ENCODE measurements around the gene IGFLR1. TPM values are rescaled to one million over a fixed set of nuclear protein-coding genes. Genes with fewer than 3 reads are reported as not detected.

Gene IGFLR1
- total RNA-seq, 2 donors from 2014 or later: 48.1 to 59.0 TPM

DNA sequence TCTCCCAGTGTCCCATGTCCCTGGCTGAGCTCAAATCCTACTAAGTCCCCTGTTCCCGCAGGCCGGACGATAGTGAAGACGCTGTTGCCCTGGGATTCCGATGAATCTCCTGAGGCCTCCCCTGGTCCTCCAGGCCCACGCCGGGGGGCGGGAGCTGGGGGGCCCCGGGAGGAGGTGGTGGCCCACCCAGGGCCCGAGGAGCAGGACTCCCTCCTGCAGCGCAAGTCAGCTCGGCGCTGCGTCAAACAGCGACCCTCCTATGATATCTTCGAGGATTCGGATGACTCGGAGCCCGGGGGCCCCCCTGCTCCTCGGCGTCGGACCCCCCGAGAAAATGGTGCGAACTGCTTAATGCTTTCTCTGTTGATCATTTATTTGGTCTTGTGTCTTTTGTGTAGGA lies 18.6 kb downstream of the IGFLR1 start:
- DNase-seq (no peak), ATAC-seq (no peak)
- Mint-ChIP-seq H3K4me1 (peaks cover 23% of the 10 kb centered on the region), H3K27ac (no peak overlapping the region), H3K36me3 (ENCODE audit: low read depth) (peaks cover 7% of the 10 kb centered on the region), H3K4me3 (no peak overlapping the region), H3K27me3 (no peaks in the 10 kb centered on the region)
- H3K9me3 ChIP-seq (ENCODE audit: control insufficient read depth, low read length, poor library complexity, severe bottlenecking): no peaks in the 10 kb centered on the region

DNA sequence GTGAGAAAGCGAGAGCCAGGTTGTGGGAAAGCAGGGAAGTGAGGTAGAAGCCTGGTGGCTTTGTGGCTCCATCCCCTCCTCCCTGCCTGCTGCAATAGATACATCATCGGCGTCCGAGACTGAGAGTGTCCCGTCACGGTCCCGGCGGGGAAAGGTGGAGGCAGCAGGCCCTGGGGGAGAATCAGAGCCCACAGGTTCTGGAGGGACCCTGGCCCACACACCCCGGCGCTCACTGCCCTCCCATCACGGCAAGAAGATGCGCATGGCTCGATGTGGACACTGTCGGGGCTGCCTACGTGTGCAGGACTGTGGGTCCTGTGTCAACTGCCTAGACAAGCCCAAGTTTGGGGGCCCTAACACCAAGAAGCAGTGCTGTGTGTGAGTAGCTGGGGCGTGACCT lies 19.4 kb downstream of the IGFLR1 start:
- no peaks in the 10 kb centered on the region for H3K9me3 ChIP-seq (ENCODE audit: control insufficient read depth, low read length, poor library complexity, severe bottlenecking)
- Mint-ChIP-seq H3K27me3 (no peaks in the 10 kb centered on the region), H3K4me1 (peaks cover 18% of the 10 kb centered on the region), H3K36me3 (ENCODE audit: low read depth) (peaks cover 7% of the 10 kb centered on the region), H3K27ac (no peak overlapping the region), H3K4me3 (no peak overlapping the region)
- ATAC-seq (no peak), DNase-seq (no peak)

DNA sequence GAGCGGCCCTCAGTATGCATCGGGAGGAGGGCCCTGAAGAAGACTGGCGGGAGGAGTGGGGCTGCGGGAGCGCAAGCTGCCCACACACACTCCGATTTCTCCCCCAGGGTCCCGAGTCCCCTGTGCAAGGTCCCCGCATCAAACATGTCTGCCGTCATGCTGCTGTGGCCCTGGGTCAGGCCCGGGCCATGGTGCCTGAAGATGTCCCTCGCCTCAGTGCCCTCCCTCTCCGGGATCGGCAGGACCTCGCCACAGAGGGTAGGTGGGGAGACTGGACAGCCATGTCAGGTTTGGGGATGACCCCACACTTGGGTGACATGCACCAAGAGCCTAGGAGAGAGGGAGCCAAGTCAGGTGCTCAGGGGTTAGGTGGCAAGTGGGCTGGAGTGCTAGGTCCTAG lies 19.8 kb downstream of the IGFLR1 start:
- H3K27me3 Mint-ChIP-seq: no peaks in the 10 kb centered on the region
- H3K36me3 Mint-ChIP-seq (ENCODE audit: low read depth): peaks cover 7% of the 10 kb centered on the region
- ATAC-seq: no peak
- H3K4me1 Mint-ChIP-seq: peaks cover 17% of the 10 kb centered on the region
- no peak for DNase-seq
- H3K27ac Mint-ChIP-seq: no peak overlapping the region
- H3K9me3 ChIP-seq (ENCODE audit: control insufficient read depth, low read length, poor library complexity, severe bottlenecking): no peaks in the 10 kb centered on the region
- H3K4me3 Mint-ChIP-seq: no peak overlapping the region

DNA sequence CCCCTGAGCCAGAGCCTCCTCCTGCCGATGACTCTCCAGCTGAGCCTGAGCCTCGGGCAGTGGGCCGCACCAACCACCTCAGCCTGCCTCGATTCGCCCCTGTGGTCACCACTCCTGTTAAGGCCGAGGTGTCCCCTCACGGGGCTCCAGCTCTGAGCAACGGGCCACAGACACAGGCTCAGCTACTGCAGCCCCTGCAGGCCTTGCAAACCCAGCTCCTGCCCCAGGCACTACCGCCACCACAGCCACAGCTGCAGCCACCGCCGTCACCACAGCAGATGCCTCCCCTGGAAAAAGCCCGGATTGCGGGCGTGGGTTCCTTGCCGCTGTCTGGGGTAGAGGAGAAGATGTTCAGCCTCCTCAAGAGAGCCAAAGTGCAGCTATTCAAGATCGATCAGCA lies 20.9 kb downstream of the IGFLR1 start:
- no peak overlapping the region for H3K27ac Mint-ChIP-seq
- ATAC-seq (no peak), DNase-seq (no peak)
- H3K9me3 ChIP-seq (ENCODE audit: control insufficient read depth, low read length, poor library complexity, severe bottlenecking): no peaks in the 10 kb centered on the region
- H3K4me3 Mint-ChIP-seq: no peak overlapping the region
- peaks cover 22% of the 10 kb centered on the region for H3K4me1 Mint-ChIP-seq
- peaks cover 7% of the 10 kb centered on the region for H3K36me3 Mint-ChIP-seq (ENCODE audit: low read depth)
- H3K27me3 Mint-ChIP-seq: no peaks in the 10 kb centered on the region

DNA sequence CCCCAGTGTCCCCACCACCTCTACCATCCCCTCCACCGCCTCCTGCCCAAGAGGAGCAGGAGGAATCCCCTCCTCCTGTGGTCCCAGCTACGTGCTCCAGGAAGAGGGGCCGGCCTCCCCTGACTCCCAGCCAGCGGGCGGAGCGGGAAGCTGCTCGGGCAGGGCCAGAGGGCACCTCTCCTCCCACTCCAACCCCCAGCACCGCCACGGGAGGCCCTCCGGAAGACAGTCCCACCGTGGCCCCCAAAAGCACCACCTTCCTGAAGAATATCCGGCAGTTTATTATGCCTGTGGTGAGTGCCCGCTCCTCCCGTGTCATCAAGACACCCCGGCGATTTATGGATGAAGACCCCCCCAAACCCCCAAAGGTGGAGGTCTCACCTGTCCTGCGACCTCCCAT lies 21.6 kb downstream of the IGFLR1 start:
- Mint-ChIP-seq H3K4me1 (peaks cover 26% of the 10 kb centered on the region), H3K27ac (no peak overlapping the region), H3K36me3 (ENCODE audit: low read depth) (peaks cover 4% of the 10 kb centered on the region), H3K4me3 (no peak overlapping the region), H3K27me3 (no peaks in the 10 kb centered on the region)
- DNase-seq (no peak), ATAC-seq (no peak)
- H3K9me3 ChIP-seq (ENCODE audit: control insufficient read depth, low read length, poor library complexity, severe bottlenecking): no peaks in the 10 kb centered on the region

DNA sequence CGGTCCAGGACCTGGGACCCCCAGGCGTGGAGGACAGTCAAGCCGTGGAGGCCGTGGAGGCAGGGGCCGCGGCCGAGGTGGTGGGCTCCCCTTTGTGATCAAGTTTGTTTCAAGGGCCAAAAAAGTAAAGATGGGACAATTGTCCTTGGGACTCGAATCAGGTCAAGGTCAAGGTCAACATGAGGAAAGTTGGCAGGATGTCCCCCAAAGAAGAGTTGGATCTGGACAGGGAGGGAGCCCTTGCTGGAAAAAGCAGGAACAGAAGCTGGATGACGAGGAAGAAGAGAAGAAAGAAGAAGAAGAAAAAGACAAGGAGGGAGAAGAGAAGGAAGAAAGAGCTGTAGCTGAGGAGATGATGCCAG lies 22.1 kb downstream of the IGFLR1 start:
- Mint-ChIP-seq H3K27ac (no peak overlapping the region), H3K4me1 (peaks cover 27% of the 10 kb centered on the region), H3K36me3 (ENCODE audit: low read depth) (peaks cover 4% of the 10 kb centered on the region)

DNA sequence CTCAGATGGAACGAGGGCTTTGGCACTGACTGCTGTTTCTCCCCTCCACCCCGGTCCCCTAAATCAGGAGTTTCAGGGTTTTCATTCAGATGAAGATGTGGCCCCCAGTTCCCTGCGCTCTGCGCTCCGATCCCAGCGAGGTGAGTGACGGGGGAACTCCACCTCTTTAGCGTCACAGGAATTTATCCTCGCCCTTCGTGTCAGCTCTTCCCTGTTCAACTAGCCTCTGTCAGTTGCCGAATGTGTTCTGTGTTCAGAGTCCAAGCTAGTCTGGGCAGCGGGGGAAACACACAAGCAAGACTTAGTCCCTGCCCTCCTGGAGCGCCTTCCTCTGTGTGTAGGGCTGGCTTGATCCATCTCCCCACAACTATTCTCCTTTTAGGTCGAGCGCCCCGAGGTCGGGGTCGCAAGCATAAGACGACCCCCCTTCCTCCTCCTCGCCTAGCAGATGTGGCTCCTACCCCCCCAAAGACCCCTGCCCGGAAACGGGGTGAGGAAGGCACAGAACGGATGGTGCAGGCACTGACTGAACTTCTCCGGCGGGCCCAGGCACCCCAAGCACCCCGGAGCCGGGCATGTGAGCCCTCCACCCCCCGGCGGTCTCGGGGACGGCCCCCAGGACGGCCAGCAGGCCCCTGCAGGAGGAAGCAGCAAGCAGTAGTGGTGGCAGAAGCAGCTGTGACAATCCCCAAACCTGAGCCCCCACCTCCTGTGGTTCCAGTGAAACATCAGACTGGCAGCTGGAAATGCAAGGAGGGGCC lies 22.7 kb downstream of the IGFLR1 start:
- peak overlapping the region; percentile 87 for H3K4me3 Mint-ChIP-seq
- H3K27ac Mint-ChIP-seq: peak overlapping the region; percentile 72
- H3K9me3 ChIP-seq (ENCODE audit: control insufficient read depth, low read length, poor library complexity, severe bottlenecking): no peaks in the 10 kb centered on the region
- peaks cover 4% of the 10 kb centered on the region for H3K36me3 Mint-ChIP-seq (ENCODE audit: low read depth)
- no peaks in the 10 kb centered on the region for H3K27me3 Mint-ChIP-seq
- no peak for ATAC-seq
- H3K4me1 Mint-ChIP-seq: peaks cover 31% of the 10 kb centered on the region
- no peak for DNase-seq

More for the DNA sequence above, 22.1 kb downstream of the IGFLR1 start:
- no peaks in the 10 kb centered on the region for H3K9me3 ChIP-seq (ENCODE audit: control insufficient read depth, low read length, poor library complexity, severe bottlenecking)
- Mint-ChIP-seq H3K4me3 (peak overlapping the region; percentile 43), H3K27me3 (no peaks in the 10 kb centered on the region)
- ATAC-seq (no peak), DNase-seq (no peak)

DNA sequence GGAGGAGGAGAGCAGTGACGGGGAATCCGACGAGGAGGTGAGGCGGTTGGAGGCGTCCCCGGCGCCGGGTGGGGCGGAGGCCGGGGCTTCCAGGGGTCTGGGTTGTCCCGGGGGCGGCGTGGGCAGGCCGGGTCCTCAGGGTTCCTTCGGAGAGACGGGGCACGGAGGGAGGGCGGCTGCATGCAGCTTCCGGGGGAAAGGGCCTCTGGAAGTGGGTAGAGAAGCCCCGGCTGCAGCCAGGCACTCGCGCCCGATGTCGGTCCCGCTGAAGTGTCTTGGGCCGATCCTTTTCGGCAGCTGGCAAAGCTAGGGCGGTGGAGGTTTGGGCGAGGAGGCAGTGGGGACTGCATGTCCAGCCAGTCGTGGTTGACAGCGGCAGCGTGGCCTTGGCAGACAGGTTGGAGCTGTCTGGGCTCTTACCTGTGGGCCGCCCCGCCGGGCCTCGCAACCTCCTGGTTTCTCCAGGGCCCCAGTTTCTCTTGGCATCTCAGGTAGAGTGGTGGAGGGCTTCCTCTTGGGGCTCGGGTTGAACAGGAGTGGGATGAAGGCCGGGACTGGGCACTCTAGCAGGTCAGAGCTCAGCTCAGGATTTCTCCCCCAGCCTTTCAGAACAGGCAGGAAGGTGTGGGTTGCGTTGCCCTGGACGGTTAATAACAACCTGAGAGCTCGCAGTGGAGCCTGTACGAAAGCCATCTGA lies 23.8 kb downstream of the IGFLR1 start:
- no peak for ATAC-seq
- Mint-ChIP-seq H3K4me1 (peaks cover 42% of the 10 kb centered on the region), H3K36me3 (ENCODE audit: low read depth) (peaks cover 4% of the 10 kb centered on the region), H3K27me3 (no peaks in the 10 kb centered on the region), H3K4me3 (peak overlapping the region; percentile 87), H3K27ac (peak overlapping the region; percentile 72)
- peak in 2 of 3 donors; percentile 22 to 27 for DNase-seq
- no peaks in the 10 kb centered on the region for H3K9me3 ChIP-seq (ENCODE audit: control insufficient read depth, low read length, poor library complexity, severe bottlenecking)

DNA sequence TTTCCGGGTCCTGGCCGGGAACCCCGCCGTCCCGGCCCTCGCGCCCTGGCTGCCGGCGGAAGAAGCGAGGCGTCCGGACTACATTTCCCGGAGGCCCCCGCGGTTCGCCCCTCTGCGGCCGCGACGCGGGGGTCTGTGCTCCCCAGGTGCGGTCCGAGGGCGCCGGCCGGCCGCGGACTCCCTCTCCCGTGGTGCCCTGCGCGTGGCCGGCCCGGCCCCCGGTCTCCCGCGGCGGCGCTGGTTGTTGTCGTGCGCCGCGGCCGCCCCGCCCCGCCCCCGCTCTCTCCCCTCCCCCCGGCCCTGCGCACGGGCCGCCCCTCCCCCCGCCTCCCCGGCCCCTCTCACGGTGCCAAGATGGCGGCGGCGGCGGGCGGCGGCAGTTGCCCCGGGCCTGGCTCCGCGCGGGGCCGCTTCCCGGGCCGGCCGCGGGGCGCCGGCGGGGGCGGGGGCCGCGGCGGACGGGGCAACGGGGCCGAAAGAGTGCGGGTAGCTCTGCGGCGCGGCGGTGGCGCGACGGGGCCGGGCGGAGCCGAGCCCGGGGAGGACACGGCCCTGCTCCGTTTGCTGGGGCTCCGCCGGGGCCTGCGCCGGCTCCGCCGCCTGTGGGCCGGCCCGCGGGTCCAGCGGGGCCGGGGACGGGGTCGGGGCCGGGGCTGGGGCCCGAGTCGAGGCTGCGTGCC lies 24.4 kb downstream of the IGFLR1 start, which contains the start of gene KMT2B:
Gene KMT2B, plus strand, starts transcription at position 339 of the 680 bp plus-strand sequence. Its CDS starts 16 bp downstream, at position 355.
- no peaks in the 10 kb centered on the region for H3K9me3 ChIP-seq (ENCODE audit: control insufficient read depth, low read length, poor library complexity, severe bottlenecking)
- ATAC-seq (peak; percentile 52), DNase-seq (peak in 1 of 3 donors; percentile 75)
- Mint-ChIP-seq H3K27ac (peak within 1 kb of the TSS; percentile 99), H3K4me3 (peak within 1 kb of the TSS; percentile 99), H3K27me3 (no peaks in the 10 kb centered on the region), H3K4me1 (peaks cover 44% of the 10 kb centered on the region), H3K36me3 (ENCODE audit: low read depth) (peaks cover 4% of the 10 kb centered on the region)

DNA sequence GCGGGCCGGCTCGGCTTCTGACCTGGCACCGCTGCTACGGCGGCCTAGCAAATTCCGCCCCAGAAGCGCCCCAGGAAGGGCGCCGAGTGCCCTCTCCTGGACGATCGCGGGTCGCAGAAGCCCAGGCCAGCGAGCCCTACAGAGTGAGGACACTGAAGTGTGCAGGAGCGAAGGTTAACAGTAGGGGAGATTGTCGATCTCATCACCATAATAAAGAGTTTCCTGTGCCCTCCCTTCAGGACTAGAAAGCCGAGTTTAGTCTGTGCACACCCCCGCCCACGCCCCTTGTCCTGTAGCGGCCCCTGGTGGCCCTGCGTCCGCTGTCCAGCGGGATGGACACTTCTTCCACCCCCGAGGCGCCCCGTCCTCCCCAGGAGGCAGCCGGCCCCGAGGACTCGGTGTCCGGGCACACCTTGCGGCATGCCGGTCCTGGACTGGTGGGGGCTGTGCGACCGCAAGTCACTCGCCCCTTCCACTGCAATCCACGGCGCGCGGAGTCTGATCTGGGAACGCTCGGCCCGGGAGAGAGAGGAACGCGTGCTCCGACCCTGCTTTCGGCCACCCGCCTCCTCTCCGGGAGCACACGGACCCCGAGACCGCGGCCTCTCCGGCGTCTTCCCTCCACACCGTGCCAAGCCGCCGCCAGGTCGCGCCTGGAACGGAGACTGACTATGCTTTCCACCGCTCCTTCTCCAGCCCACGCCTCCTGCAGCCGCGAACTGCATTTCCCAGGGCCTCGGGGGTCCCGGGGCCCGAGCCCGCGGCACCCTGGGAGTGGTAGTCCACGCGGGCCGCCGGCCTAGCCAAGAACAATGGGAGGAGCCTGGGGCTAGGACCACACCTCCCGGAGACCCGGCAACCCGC lies 25.2 kb downstream of the IGFLR1 start:
- peaks cover 50% of the 10 kb centered on the region for H3K4me1 Mint-ChIP-seq
- no peaks in the 10 kb centered on the region for H3K9me3 ChIP-seq (ENCODE audit: control insufficient read depth, low read length, poor library complexity, severe bottlenecking)
- peaks cover 4% of the 10 kb centered on the region for H3K36me3 Mint-ChIP-seq (ENCODE audit: low read depth)
- DNase-seq (peak; percentile 94 to 97 (median 95)), ATAC-seq (peak; percentile 86)
- H3K27ac Mint-ChIP-seq: peak overlapping the region; percentile 99
- H3K27me3 Mint-ChIP-seq: no peaks in the 10 kb centered on the region
- peak overlapping the region; percentile 99 for H3K4me3 Mint-ChIP-seq

DNA sequence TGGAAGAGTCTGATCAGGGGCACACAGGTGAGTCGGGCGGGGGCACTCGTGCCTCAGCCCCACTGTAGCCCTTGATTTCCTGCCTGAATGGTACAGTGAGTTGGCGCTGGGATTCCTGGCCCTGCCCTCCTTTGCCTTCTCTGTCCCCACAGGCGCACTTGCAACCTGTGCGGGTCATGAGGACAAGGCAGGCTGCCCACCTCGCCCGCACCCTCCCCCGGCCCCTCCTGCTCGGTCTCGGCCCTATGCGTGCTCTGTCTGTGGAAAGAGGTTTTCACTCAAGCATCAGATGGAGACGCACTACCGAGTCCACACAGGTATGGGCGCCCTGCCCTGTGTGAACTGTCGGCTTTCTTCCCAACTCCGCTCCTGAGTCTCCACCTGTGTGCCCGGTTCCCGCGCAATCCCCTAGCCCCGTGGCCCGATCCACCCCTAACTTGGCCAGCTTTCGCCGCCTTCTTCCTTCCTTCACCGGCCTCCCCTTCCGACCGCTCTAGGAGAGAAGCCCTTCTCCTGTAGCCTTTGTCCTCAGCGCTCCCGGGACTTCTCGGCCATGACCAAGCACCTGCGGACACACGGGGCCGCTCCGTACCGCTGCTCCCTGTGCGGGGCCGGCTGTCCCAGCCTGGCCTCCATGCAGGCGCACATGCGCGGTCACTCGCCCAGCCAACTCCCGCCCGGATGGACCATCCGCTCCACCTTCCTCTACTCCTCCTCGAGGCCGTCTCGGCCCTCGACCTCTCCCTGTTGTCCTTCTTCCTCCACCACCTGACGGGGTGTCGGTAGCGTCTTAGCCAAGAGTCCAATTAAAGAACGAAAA lies 26.1 kb downstream of the IGFLR1 start:
- ATAC-seq (no peak), DNase-seq (no peak)
- H3K27me3 Mint-ChIP-seq: no peaks in the 10 kb centered on the region
- no peaks in the 10 kb centered on the region for H3K9me3 ChIP-seq (ENCODE audit: control insufficient read depth, low read length, poor library complexity, severe bottlenecking)
- peaks cover 51% of the 10 kb centered on the region for H3K4me1 Mint-ChIP-seq
- H3K36me3 Mint-ChIP-seq (ENCODE audit: low read depth): peaks cover 2% of the 10 kb centered on the region
- H3K4me3 Mint-ChIP-seq: peak overlapping the region; percentile 99
- H3K27ac Mint-ChIP-seq: peak overlapping the region; percentile 99

DNA sequence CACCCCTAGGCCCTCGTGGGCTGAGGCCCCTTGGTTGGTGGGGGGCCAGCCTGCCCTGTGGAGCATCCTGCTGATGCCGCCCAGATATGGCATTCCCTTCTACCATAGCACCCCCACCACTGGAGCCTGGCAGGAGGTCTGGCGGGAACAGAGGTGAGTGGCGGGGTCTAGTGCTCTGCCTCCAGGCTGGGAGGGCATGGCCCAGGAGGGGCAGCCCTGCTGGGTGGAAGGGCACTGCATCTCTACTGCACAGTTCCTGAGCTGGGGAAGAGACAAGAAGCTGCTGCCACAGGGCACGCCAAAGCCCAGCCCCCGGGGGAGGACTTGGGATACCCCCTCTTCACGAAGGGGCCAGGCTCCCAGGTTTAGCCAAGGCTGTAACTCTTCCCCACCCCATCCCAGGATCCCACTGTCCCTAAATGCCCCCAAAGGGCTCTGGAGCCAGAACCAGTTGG lies 26.9 kb downstream of the IGFLR1 start:
- Mint-ChIP-seq H3K4me3 (no peak overlapping the region), H3K36me3 (ENCODE audit: low read depth) (peaks cover 2% of the 10 kb centered on the region), H3K4me1 (peaks cover 55% of the 10 kb centered on the region), H3K27me3 (no peaks in the 10 kb centered on the region), H3K27ac (peak overlapping the region; percentile 99)
- H3K9me3 ChIP-seq (ENCODE audit: control insufficient read depth, low read length, poor library complexity, severe bottlenecking): no peaks in the 10 kb centered on the region
- no peak for DNase-seq
- no peak for ATAC-seq

All from T-helper 17 cell (primary cell).